OCI-LY3 (cell line): Measurements from ENCODE around the gene KMO.

Experiments used
- CTCF ChIP-seq: fragments of 200-600, 300-600 bp; sonication (generic); IDR thresholded peaks from 2 replicates; pipeline ENCODE4 v1.5.1; 2014; ENCODE audit warnings: antibody characterized with exemption, low read length, low read depth
- EZH2phosphoT487 ChIP-seq: fragments of 200-600 bp; shearing (Covaris generic); IDR thresholded peaks from 2 replicates; pipeline ENCODE4 v1.6.1; 2018; ENCODE audit warnings: antibody characterized with exemption, mixed run types, low read depth

- TF ChIP-seq CTCF = no peak
- no peak for TF ChIP-seq EZH2phosphoT487
Observed at GRCh38 chr1:241533326-241534115, 1.3 kb downstream of the KMO start.
